GM06990 (cell line): ENCODE measurements around the gene COMT.

ENCODE experiments used
- DNase-seq: peaks from one replicate; pipeline ENCODE4 v3.0.0-alpha.2; 2011; ENCODE audit not compliant: insufficient read length; ENCODE audit errors: extremely low read depth
- H3K27me3 ChIP-seq: replicated peaks from 2 replicates; pipeline ENCODE4 v1.6.0; 2011; ENCODE audit warnings: low read length; ENCODE audit not compliant: control insufficient read depth, insufficient read depth
- H3K36me3 ChIP-seq: 2 replicates; pipeline ENCODE4 v1.5.1; 2011; ENCODE audit warnings: low read length; ENCODE audit not compliant: control insufficient read depth, insufficient read depth
- H3K4me3 ChIP-seq: replicated peaks from 2 replicates; pipeline ENCODE4 v1.5.1; 2011; ENCODE audit warnings: low read depth, mild to moderate bottlenecking, control low read depth, low read length
- TF ChIP-seq, protein P1 (sequence below): IDR thresholded peaks from 2 replicates; pipeline ENCODE4 v1.5.1; 2011; ENCODE audit warnings: low read length, control low read depth, mild to moderate bottlenecking, inconsistent platforms; ENCODE audit not compliant: insufficient read depth, poor library complexity, severe bottlenecking

Gene COMT

GRCh38 chr22:19977296-19978243 lies 36.0 kb downstream of the COMT start:
- H3K36me3 ChIP-seq = no peaks in the 10 kb centered on the region
- TF ChIP-seq, protein P1, sequence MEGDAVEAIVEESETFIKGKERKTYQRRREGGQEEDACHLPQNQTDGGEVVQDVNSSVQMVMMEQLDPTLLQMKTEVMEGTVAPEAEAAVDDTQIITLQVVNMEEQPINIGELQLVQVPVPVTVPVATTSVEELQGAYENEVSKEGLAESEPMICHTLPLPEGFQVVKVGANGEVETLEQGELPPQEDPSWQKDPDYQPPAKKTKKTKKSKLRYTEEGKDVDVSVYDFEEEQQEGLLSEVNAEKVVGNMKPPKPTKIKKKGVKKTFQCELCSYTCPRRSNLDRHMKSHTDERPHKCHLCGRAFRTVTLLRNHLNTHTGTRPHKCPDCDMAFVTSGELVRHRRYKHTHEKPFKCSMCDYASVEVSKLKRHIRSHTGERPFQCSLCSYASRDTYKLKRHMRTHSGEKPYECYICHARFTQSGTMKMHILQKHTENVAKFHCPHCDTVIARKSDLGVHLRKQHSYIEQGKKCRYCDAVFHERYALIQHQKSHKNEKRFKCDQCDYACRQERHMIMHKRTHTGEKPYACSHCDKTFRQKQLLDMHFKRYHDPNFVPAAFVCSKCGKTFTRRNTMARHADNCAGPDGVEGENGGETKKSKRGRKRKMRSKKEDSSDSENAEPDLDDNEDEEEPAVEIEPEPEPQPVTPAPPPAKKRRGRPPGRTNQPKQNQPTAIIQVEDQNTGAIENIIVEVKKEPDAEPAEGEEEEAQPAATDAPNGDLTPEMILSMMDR = no peak
- DNase-seq = no peak
- no peak overlapping the region for H3K4me3 ChIP-seq
- H3K27me3 ChIP-seq = no peaks in the 10 kb centered on the region

- no peak overlapping the region for H3K4me3 ChIP-seq
- no peaks in the 10 kb centered on the region for H3K27me3 ChIP-seq
- no peak for DNase-seq
- no peaks in the 10 kb centered on the region for H3K36me3 ChIP-seq
- TF ChIP-seq, protein P1 = no peak
Observed at GRCh38 chr22:19978748-19979147, 37.2 kb downstream of the COMT start.

- Histone ChIP-seq H3K36me3 (no peaks in the 10 kb centered on the region), H3K27me3 (no peaks in the 10 kb centered on the region), H3K4me3 (no peak overlapping the region)
- no peak for DNase-seq
- TF ChIP-seq, protein P1 = no peak
Observed at GRCh38 chr22:19979712-19980493, 38.3 kb downstream of the COMT start.

- Histone ChIP-seq H3K4me3 (no peak overlapping the region), H3K36me3 (no peaks in the 10 kb centered on the region), H3K27me3 (no peaks in the 10 kb centered on the region)
- TF ChIP-seq, protein P1 = no peak
- no peak for DNase-seq
Observed at GRCh38 chr22:19980766-19981165, 39.2 kb downstream of the COMT start.

- H3K4me3 ChIP-seq = no peak overlapping the region
- no peaks in the 10 kb centered on the region for H3K36me3 ChIP-seq
- DNase-seq = no peak
- TF ChIP-seq, protein P1 = no peak
- no peaks in the 10 kb centered on the region for H3K27me3 ChIP-seq
Observed at GRCh38 chr22:19981171-19981960, 39.8 kb downstream of the COMT start.
